ENCODE data around the gene MCC.

MCC gene

GRCh38 chr5:113358696-113359095 is 129.6 kb downstream of the MCC start:
- DNase-seq, result no peak

GRCh38 chr5:113357696-113358476 is 130.4 kb downstream of the MCC start:
- peak; percentile 63 to 65 for DNase-seq

DNA sequence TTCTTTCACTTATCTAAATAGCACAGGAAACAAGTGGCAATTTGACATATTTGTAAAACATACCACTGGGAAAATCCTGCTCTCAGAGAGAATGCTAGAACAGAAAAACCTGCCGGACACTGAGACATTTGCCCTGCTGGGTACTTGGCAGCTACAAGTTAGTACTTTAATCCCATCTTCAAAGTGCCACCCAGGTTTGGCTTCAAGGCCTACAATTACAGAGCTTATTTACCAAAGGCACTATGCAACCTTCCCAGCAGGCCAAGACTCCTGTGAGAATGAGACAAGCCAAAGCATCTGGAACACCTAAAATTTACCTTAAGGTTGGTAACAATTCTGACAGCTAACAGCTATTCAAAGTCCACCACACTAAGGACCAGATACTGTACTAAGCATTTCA is 131.8 kb downstream of the MCC start:
- DNase-seq, result no peak

DNA sequence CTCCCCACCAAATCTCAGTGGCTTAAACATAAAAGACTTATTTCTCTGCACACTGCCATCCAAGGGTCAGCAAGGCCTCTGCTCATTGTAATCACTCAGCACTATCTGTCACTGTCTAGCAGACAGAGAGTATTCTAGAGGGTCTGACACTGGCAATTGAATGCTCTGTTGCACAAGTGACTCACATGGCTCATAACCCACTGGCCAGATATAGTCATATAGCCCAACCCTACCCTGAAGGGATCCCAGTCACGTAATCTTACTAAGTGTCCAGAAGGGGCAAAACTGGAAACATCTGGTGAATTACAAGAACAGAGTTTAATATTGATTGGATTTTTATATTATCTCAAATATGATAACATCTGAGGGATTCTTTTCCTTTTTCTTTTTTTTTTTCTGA is 134.2 kb downstream of the MCC start:
- DNase-seq, result no peak

DNA sequence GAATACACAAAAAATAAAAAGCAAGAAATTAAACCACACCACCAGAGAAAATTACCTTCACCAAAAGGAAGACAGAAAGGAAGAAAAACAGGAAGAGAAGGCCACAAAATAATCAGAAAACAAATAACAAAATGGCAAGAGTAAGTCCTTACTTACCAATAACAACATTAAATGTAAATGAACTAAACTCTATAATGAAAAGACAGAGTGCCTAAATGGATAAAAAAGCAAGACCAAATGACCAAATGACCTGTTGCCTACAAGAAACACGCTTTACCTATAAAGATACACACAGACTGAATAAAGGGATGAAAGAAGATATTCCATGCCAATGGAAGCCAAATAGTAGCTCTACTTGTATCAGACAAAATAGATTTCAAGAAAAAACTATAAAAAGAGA is 140.7 kb downstream of the MCC start:
- DNase-seq, result no peak

DNA sequence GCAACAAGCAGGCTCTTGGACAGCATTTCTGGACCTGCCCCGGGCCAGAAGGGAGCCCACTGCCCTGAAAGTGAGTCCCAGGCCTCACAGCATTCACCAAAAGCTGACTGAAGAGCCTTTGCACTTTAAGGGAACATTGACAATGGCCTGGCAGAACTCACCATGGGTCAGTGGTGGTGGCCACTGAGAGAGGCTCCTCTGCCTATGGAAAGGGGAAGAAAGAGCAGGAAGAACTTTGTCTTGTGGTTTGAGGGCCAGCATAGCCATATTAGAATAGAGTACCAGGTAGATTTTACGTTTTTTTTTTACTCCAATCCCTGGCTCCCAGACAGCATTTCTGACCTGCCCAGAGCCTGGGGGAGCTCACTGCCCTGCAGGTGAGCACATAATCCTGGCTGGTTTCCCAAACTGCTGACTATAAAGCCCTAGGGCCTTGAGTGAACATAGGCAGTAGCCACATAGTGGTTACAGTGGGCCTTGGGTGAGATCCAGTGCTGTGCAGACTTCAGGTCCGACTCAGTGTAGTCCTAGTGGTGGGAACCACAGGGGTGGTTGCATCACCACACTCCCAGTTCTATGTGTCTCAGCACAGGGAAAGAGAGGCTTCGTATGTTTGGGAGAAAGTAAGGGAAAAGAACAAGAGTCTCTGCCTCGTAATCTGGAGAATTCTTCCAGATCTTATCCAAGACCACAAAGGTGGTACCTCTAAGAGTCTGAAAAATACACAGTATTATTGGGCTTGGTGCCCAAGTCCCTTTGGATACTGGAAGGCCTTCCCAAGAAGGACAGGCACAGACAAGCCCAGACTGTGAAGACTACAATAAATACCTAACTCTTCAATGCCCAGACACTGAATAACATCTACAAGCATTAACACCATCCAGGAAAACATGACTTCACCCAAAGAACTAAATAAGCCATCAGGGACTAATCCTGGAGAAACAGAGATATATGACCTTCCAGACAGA is 143.0 kb downstream of the MCC start:
- DNase-seq, result no peak

- DNase-seq, result no peak
Measured at GRCh38 chr5:113343343-113343742, 144.9 kb downstream of the MCC start.

GRCh38 chr5:113340537-113340936 is 147.7 kb downstream of the MCC start:
- DNase-seq, result peak in 1 of 2 experiments; percentile 33

GRCh38 chr5:113338628-113339027 is 149.6 kb downstream of the MCC start:
- no peak for DNase-seq

GRCh38 chr5:113337515-113338415 is 150.5 kb downstream of the MCC start:
- no peak for DNase-seq

DNA sequence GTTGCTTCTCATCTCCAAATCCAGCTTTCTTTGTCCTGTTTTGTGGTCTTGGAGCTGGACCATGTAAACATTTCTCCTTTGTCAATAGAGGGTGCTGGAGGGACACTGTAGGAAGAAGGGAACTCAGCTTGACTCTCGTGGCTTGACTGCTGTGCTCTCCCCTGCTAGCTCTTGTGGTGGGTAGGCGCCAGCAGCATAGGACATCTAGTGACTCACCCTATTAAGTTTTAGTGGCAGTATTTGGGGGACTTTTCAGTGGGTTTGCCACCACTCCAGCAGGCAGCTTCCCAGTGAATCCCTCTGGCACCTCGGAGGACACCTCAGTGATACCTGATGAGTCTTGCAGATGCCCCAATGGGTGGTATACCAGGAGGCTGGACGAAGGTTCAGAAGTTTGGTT is 151.3 kb downstream of the MCC start:
- DNase-seq, result peak; percentile 86 to 93

DNA sequence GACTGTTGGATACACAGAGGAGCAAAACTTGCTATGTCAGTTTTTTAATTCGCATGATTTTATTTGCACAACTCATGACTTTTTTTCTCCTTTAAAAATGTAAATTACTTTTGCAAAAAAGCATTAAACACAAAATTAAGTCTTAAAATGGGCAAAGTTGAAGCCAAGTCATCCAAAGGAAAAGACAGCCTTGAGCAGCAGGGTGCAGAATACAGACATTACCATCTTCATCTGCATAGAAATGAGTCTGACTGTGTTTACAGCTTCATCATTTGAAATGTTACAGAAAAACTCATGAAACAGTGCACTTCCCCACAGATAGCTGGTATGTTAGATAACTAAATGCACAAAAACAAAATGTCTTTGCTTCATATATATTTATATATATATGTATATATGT is 154.8 kb downstream of the MCC start:
- DNase-seq, result no peak

- no peak for DNase-seq
Measured at GRCh38 chr5:113331209-113331551, 157.1 kb downstream of the MCC start.

DNA sequence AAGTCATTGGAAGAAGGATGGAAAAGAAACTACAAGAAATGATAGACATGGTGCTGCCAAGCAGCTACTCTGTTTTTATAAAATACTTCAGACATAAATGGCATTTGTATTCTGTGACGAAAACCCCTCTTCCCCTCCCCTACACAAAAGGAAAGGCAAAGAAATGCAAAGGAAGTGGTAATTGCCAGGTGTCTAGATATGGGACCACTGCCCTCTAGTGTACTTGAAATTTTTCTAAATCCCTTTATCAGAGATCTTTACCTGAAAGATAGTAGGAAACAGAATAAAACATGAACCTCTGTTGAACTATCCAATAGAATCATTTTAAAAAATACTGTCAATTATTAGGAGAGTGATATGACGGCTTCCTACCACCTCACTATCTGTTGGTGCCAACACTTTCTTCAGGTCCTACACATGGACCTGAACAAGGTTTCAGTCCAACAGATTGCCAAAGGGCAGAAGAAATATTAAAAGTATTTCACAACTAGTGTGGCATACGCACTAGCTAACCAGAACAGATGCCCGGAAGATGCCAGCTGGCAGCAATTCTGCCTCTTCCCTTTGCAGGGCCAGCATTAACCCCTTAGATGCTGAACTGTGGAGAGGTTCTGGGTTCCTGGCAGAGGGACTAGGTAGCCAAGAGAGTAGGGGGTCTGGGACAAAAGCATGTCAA is 157.6 kb downstream of the MCC start:
- peak; percentile 64 to 73 for DNase-seq

- no peak for DNase-seq
Measured at GRCh38 chr5:113329981-113330380, 158.3 kb downstream of the MCC start.

GRCh38 chr5:113325054-113325453 is 163.2 kb downstream of the MCC start:
- no peak for DNase-seq

- DNase-seq, result no peak
Measured at GRCh38 chr5:113321276-113321675, 167.0 kb downstream of the MCC start.

DNA sequence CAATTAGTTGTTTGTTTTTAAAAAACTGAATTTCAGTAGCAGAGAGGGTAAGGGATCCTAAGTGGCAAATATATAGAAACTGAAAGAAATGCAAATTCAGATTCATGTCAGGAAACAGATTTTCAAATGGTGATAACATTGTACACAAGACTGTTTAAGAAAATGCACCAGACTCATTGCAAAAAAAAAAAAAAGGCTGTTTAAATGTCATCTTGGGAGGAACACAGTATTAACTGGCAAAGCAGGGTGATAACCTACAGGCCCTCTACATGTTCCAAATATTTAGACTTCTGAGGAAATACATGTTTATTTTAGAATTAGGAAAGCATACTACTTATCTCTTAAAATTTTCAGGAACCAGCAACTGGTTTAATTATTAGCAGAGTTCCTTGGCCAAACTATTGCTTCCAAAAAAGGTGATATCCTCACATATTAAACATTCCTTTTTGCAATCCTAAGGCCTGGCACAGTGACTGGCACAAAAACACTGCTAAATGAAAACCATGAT is 167.9 kb downstream of the MCC start:
- no peak for DNase-seq

- DNase-seq, result no peak
Measured at GRCh38 chr5:113319256-113320053, 168.8 kb downstream of the MCC start.

DNA sequence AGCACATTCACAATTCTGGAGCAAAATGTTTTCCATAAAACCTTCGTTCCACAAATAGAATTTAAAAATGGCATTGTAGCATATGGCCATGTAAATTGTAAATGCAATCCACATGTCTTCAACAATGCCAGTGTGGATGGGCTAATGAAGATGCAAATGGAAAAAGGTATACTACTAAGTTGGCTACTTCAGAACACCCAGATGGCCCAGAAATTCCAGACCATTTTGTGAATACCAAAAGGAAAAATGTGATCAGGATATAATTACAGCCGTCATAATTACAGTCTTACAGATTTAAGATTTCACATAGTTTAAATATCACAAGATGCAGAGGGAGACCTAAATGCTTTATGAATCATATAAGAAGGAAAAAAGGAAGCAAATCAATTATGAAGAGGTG is 170.6 kb downstream of the MCC start:
- DNase-seq, result no peak

GRCh38 chr5:113311301-113311700 is 177.0 kb downstream of the MCC start:
- DNase-seq, result no peak

All from Kasumi-1 (cell line).